ENCODE results near the gene ADPRM.

- TF ChIP-seq POLR2A (IDR thresholded peaks at IDR 0.05): no peak
- TF ChIP-seq, protein P1, sequence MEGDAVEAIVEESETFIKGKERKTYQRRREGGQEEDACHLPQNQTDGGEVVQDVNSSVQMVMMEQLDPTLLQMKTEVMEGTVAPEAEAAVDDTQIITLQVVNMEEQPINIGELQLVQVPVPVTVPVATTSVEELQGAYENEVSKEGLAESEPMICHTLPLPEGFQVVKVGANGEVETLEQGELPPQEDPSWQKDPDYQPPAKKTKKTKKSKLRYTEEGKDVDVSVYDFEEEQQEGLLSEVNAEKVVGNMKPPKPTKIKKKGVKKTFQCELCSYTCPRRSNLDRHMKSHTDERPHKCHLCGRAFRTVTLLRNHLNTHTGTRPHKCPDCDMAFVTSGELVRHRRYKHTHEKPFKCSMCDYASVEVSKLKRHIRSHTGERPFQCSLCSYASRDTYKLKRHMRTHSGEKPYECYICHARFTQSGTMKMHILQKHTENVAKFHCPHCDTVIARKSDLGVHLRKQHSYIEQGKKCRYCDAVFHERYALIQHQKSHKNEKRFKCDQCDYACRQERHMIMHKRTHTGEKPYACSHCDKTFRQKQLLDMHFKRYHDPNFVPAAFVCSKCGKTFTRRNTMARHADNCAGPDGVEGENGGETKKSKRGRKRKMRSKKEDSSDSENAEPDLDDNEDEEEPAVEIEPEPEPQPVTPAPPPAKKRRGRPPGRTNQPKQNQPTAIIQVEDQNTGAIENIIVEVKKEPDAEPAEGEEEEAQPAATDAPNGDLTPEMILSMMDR (IDR thresholded peaks at IDR 0.05): no peak
- TF ChIP-seq POLR2AphosphoS5 (IDR thresholded peaks at IDR 0.05): no peak
- no peak for TF ChIP-seq EP300 (IDR thresholded peaks at IDR 0.05)
Measured at GRCh38 chr17:10744501-10745000, 47.2 kb downstream of the ADPRM start.
